NCI-H2107 (cell line): Measurements from ENCODE around the gene TGFB3.
"Not testable (repeated sequence)": the region's sequence is repeated elsewhere in the genome, so short reads cannot be mapped to it uniquely, and the experiment has no call there.

Experiments
- DNase-seq: peaks from one replicate; lab custom pipeline; 2025; lab: John Stamatoyannopoulos, UW

The TGFB3 gene

DNA sequence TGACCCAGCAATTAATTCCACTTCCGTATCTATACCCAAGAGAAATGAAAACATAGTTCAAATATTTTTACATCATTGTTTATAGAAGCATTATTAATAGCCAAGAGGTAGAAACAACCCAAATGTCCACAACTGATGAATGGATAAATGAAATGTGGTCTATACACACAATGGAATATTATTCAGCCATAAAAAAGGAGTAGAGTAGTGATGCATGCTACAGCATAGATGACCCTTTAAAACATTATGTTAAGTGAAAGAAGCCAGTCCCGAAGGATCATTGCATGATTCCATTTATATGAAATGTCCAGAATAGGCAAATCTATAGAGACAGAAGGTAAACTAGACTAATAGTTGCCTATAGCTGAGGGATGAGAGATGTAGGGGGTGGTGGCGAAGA is 29.3 kb downstream of the TGFB3 start:
- no peak for DNase-seq

- no peak for DNase-seq
These were observed 35.0 kb downstream of the TGFB3 start for GRCh38 chr14:75946785-75947184.

DNA sequence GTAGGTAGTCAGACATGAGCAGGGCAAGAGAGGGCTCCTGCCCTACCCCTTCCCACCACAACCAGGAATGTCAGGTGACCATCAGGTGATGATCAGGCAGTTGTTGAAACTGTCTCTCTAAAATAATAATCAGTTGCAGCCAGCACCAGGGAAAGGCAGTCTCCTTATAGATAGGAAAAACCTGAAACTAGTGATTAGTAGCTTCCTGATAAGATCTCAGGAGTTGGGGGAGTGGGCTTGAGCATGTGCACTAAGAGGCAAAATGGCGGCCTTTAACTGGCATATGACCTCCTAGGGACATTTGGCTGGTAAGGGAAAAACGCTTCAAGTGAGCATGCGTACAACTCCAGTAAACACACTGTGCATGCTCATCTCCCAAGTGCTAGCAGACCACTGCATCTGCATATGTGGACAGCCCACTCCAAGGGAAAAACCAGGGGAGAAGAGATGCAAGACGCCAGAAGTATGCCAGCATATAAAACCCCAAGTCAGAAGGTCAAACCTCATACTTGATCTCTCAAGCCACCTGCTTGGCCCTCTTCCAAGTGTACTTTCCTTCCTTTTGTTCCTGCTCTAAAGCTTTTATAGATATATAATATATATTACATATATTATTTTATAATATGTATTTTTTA is 37.1 kb downstream of the TGFB3 start:
- DNase-seq, result no peak

GRCh38 chr14:75941030-75941429 is 40.8 kb downstream of the TGFB3 start:
- DNase-seq, result no peak

DNA sequence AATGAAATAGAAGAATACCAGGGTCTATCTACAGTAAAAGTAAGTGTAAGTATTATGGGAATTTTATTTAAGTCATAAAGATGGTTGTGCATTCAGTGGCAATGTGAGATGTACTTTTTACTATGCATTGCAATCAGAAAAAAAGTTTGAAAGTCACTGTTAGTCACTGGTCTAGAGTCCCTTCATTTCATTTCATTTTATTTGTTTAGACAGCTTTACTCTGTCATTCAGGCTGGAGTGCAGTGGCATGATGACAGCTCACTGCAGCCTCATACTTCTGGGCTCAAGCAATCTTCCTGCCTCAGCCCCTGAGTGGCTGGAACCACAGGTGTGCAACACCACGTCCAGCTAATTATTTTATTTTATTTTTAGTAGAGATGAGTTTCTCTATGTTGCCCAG is 42.6 kb downstream of the TGFB3 start:
- no peak for DNase-seq

DNA sequence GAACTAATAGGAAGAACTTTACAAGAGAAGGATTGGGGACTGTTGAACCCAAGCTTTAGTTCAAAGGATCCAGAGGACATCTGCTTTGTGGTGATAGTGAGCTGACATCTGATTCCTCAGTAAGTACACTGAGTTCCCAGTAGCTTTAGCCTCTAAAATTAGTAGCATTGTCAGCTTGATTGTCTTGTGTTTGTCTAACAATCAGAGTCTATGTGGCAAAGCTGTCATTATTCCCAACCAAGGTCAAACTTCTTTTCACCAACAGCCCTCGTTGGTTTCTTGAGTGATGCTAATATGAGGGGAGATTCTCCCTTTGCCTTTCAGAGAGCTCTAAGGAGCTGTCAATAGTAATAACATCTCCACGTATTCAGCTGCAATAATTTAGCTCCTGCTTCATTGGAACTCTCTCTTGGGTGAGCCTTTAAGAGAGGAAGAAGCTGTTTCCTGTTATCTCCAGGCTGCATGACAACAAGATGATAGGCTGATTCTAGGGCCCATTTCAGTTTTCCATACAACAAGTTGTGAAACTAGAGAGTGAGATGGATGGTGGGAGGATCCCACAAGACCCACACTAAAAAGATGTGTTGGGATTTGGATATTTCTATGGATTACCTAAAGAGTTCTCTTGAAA is 46.7 kb downstream of the TGFB3 start:
- no peak for DNase-seq

- no peak for DNase-seq
These were observed 48.0 kb downstream of the TGFB3 start for GRCh38 chr14:75933712-75934296.

GRCh38 chr14:75928690-75929181 is 53.1 kb downstream of the TGFB3 start:
- no peak for DNase-seq

GRCh38 chr14:75927564-75928087 is 54.2 kb downstream of the TGFB3 start:
- DNase-seq, result no peak

- DNase-seq, result no peak
These were observed 55.2 kb downstream of the TGFB3 start for GRCh38 chr14:75926431-75927115.

DNA sequence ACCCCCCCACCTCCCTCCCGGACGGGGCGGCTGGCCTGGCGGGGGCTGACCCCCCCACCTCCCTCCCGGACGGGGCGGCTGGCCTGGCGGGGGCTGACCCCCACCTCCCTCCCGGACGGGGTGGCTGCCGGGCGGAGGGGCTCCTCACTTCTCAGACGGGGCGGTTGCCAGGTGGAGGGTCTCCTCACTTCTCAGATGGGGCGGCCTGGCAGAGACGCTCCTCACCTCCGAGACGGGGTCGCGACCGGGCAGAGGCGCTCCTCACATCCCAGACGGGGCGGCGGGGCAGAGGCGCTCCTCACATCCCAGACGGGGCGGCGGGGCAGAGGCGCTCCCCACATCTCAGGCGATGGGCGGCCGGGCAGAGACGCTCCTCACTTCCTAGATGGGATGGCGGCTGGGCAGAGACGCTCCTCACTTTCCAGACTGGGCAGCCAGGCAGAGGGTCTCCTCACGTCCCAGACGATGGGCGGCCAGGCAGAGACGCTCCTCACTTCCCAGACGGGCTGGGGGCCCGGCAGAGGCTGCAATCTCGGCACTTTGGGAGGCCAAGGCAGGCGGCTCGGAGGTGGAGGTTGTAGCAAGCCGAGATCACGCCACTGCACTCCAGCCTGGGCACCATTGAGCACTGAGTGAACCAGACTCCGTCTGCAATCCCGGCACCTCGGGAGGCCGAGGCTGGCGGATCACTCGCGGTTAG is 56.5 kb downstream of the TGFB3 start:
- DNase-seq, result not testable (repeated sequence)

GRCh38 chr14:75920421-75920820 is 61.4 kb downstream of the TGFB3 start:
- DNase-seq, result not testable (repeated sequence)

- no peak for DNase-seq
These were observed 63.9 kb downstream of the TGFB3 start for GRCh38 chr14:75917946-75918335.

GRCh38 chr14:75917322-75917945 is 64.4 kb downstream of the TGFB3 start:
- DNase-seq, result no peak

DNA sequence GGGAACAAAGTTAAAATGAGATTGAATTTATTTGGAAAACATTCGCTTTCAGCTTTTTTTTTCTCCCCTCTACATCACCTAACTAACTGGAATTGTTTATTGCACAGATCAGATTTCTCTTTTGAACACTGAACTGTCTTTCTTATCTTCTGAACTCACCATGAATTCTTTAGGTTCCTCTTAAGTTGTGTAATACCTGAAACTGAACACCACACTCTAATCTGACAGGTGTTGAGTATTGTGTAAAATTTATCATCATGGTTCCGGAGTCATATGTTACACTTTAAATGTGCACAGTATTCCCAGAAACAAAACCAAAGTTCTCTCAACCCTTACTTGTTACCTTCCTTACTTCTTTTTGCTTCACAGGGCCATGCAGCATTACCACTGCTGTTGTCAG is 66.8 kb downstream of the TGFB3 start:
- peak; percentile 26 for DNase-seq

GRCh38 chr14:75913183-75913582 is 68.6 kb downstream of the TGFB3 start:
- DNase-seq, result no peak

DNA sequence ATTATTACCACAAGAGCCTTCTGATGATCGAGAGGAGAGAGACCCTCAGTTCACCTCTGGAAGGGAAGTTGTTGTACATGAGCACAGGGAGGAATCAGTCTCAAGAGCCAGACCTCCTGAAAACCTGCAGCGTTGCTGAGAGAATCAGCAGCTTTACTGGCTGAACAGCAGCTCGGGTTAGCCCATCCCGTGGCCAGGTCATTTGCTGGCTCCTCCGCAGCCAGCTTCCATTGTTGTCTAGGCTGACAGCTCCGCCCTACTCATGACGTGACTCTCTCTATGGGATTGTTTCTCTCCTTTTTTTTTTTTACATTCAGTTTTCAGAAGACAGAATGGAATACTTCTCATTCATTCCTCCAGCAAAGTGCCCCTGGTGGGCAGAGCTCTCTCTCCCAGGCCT is 69.9 kb downstream of the TGFB3 start:
- no peak for DNase-seq

DNA sequence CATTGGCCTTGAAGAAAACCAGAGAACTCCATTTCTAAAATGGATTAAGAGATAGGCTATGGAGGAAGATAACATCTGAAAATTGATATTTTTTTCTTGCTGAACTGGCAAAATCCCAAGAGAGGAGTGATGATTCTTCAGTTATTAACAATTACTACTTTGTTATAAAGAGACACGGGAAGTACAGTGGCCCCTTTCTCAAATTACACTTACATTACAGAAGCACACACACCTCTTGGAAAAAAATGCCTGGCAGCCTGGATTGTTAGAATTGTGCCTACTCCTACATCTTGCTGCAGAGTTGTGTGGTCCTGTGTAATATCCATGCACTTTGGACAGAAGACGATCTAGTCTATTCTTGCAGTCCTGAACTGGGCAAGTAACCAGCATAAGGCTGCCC is 71.7 kb downstream of the TGFB3 start:
- DNase-seq, result no peak

DNA sequence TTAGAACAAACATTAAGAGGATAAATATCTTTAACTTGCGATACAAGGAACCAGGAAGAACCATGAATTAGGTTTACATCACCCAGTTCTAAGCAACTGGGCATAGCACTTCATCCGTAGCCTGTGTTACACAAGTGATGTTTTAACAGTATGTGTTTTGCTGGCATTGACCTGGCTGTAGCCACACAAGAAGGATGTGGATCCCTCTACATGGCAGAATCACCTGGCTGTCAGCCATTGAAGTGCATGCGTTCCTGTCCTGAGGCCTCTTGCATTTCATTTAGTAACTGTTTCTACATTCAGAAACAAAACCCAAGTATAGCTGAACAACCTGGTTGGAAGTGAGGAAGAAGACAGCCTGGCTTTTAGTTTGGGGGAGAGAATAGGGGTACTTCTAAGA is 72.2 kb downstream of the TGFB3 start:
- DNase-seq, result no peak
